Measurements from ENCODE around the gene CEACAM1.
"Not testable (repeated sequence)": the region's sequence is repeated elsewhere in the genome, so short reads cannot be mapped to it uniquely, and the experiment has no call there.

CEACAM1 gene

GRCh38 chr19:42468273-42468796, 59.9 kb downstream of the CEACAM1 start:
- Histone ChIP-seq H3K27ac (ENCODE audit: insufficient read depth, low read depth, low read length, poor library complexity, severe bottlenecking) (no peak overlapping the region), H3K4me3 (ENCODE audit: insufficient read depth, low read depth, low read length) (no peak overlapping the region), H3K4me1 (ENCODE audit: control insufficient read depth, insufficient read depth, low read length) (no peaks in the 10 kb centered on the region), H3K9me3 (ENCODE audit: control insufficient read depth, low read length) (no peaks in the 10 kb centered on the region), H3K27me3 (ENCODE audit: control insufficient read depth, insufficient read depth, low read length, poor library complexity, severe bottlenecking) (no peaks in the 10 kb centered on the region), H3K36me3 (ENCODE audit: control insufficient read depth, insufficient read depth, low read length) (no peaks in the 10 kb centered on the region)
- 73 to 87% methylated on average over 3 of the region's 3 CpGs for WGBS, 2 experiments

GRCh38 chr19:42467183-42467760, 61.0 kb downstream of the CEACAM1 start:
- no peaks in the 10 kb centered on the region for H3K27me3 ChIP-seq (ENCODE audit: control insufficient read depth, insufficient read depth, low read length, poor library complexity, severe bottlenecking)
- WGBS, 2 experiments = 93 to 94% methylated on average over 5 of the region's 5 CpGs
- no peaks in the 10 kb centered on the region for H3K4me1 ChIP-seq (ENCODE audit: control insufficient read depth, insufficient read depth, low read length)
- no peak overlapping the region for H3K4me3 ChIP-seq (ENCODE audit: insufficient read depth, low read depth, low read length)
- H3K9me3 ChIP-seq (ENCODE audit: control insufficient read depth, low read length) = no peaks in the 10 kb centered on the region
- no peak overlapping the region for H3K27ac ChIP-seq (ENCODE audit: insufficient read depth, low read depth, low read length, poor library complexity, severe bottlenecking)
- H3K36me3 ChIP-seq (ENCODE audit: control insufficient read depth, insufficient read depth, low read length) = no peaks in the 10 kb centered on the region

GRCh38 chr19:42466521-42467182, 61.6 kb downstream of the CEACAM1 start:
- Histone ChIP-seq H3K4me1 (ENCODE audit: control insufficient read depth, insufficient read depth, low read length) (no peaks in the 10 kb centered on the region), H3K36me3 (ENCODE audit: control insufficient read depth, insufficient read depth, low read length) (no peaks in the 10 kb centered on the region), H3K27me3 (ENCODE audit: control insufficient read depth, insufficient read depth, low read length, poor library complexity, severe bottlenecking) (no peaks in the 10 kb centered on the region), H3K4me3 (ENCODE audit: insufficient read depth, low read depth, low read length) (no peak overlapping the region), H3K9me3 (ENCODE audit: control insufficient read depth, low read length) (no peaks in the 10 kb centered on the region), H3K27ac (ENCODE audit: insufficient read depth, low read depth, low read length, poor library complexity, severe bottlenecking) (no peak overlapping the region)
- WGBS, 2 experiments = 86 to 90% methylated on average over 5 of the region's 5 CpGs

GRCh38 chr19:42465827-42466280, 62.4 kb downstream of the CEACAM1 start:
- H3K4me3 ChIP-seq (ENCODE audit: insufficient read depth, low read depth, low read length) = no peak overlapping the region
- 85 to 92% methylated on average over 5 of the region's 5 CpGs for WGBS, 2 experiments
- no peaks in the 10 kb centered on the region for H3K36me3 ChIP-seq (ENCODE audit: control insufficient read depth, insufficient read depth, low read length)
- no peaks in the 10 kb centered on the region for H3K27me3 ChIP-seq (ENCODE audit: control insufficient read depth, insufficient read depth, low read length, poor library complexity, severe bottlenecking)
- H3K4me1 ChIP-seq (ENCODE audit: control insufficient read depth, insufficient read depth, low read length) = no peaks in the 10 kb centered on the region
- no peaks in the 10 kb centered on the region for H3K9me3 ChIP-seq (ENCODE audit: control insufficient read depth, low read length)
- H3K27ac ChIP-seq (ENCODE audit: insufficient read depth, low read depth, low read length, poor library complexity, severe bottlenecking) = no peak overlapping the region

- Histone ChIP-seq H3K36me3 (ENCODE audit: control insufficient read depth, insufficient read depth, low read length) (no peaks in the 10 kb centered on the region), H3K9me3 (ENCODE audit: control insufficient read depth, low read length) (no peaks in the 10 kb centered on the region), H3K27me3 (ENCODE audit: control insufficient read depth, insufficient read depth, low read length, poor library complexity, severe bottlenecking) (no peaks in the 10 kb centered on the region), H3K4me1 (ENCODE audit: control insufficient read depth, insufficient read depth, low read length) (no peaks in the 10 kb centered on the region), H3K27ac (ENCODE audit: insufficient read depth, low read depth, low read length, poor library complexity, severe bottlenecking) (no peak overlapping the region), H3K4me3 (ENCODE audit: insufficient read depth, low read depth, low read length) (no peak overlapping the region)
- 93% methylated on average over 4 of the region's 4 CpGs for WGBS, 2 experiments
Measured at GRCh38 chr19:42461700-42462324, 66.5 kb downstream of the CEACAM1 start.

GRCh38 chr19:42461231-42461630, 67.0 kb downstream of the CEACAM1 start:
- not testable (repeated sequence) for H3K27me3 ChIP-seq (ENCODE audit: control insufficient read depth, insufficient read depth, low read length, poor library complexity, severe bottlenecking); H3K4me1 ChIP-seq (ENCODE audit: control insufficient read depth, insufficient read depth, low read length); H3K36me3 ChIP-seq (ENCODE audit: control insufficient read depth, insufficient read depth, low read length); H3K27ac ChIP-seq (ENCODE audit: insufficient read depth, low read depth, low read length, poor library complexity, severe bottlenecking); H3K9me3 ChIP-seq (ENCODE audit: control insufficient read depth, low read length); H3K4me3 ChIP-seq (ENCODE audit: insufficient read depth, low read depth, low read length)
- 95 to 96% methylated on average over 8 of the region's 8 CpGs for WGBS, 2 experiments

GRCh38 chr19:42459926-42460325, 68.4 kb downstream of the CEACAM1 start:
- Histone ChIP-seq H3K36me3 (ENCODE audit: control insufficient read depth, insufficient read depth, low read length) (no peaks in the 10 kb centered on the region), H3K27me3 (ENCODE audit: control insufficient read depth, insufficient read depth, low read length, poor library complexity, severe bottlenecking) (no peaks in the 10 kb centered on the region), H3K9me3 (ENCODE audit: control insufficient read depth, low read length) (no peaks in the 10 kb centered on the region), H3K27ac (ENCODE audit: insufficient read depth, low read depth, low read length, poor library complexity, severe bottlenecking) (no peak overlapping the region), H3K4me1 (ENCODE audit: control insufficient read depth, insufficient read depth, low read length) (peaks cover 2% of the 10 kb centered on the region), H3K4me3 (ENCODE audit: insufficient read depth, low read depth, low read length) (no peak overlapping the region)
- 94% methylated on average over 2 of the region's 2 CpGs for WGBS, 2 experiments

All from ectodermal cell (in vitro differentiated cells).